Measurements from ENCODE around the gene SH3BP5. TPM values are rescaled to one million over a fixed set of nuclear protein-coding genes. Genes with fewer than 3 reads are reported as not detected.

The SH3BP5 gene
- total and polyA plus RNA-seq, 4 experiments from 2014 or later, result 48.2 to 118 (median 56.3) TPM

DNA sequence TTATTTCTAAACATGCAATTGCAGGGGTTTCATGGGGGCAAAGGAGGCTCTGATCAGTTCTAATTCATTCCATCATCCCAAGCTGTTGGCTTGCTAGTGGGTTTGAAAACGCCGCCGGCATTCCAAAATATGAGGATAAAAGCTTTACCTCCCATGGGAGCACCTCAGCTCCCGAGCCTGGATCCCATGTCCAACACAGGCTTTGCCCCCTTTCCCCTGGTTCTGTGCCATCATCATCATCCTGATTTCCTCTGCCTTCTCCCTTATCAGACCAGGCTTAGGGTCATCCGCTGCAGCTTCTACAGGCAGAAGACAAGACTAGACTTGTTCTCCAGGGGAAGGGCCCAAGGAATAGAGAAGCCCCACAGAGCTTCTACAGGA, 25.4 kb downstream of the SH3BP5 start:
- Mint-ChIP-seq H3K27ac (peak overlapping the region in 3 of 7 donors; percentile 32 to 76 (median 41)), H3K36me3 (peaks cover 37 to 54% of the 10 kb centered on the region in 2 donors), H3K9me3 (no peaks in the 10 kb centered on the region), H3K27me3 (no peaks in the 10 kb centered on the region), H3K4me1 (peaks cover 49 to 91% (median 72%) of the 10 kb centered on the region in 4 donors), H3K4me3 (peak overlapping the region in 1 of 8 donors; percentile 25)
- no peak for DNase-seq
- peaks cover 23% of the 10 kb centered on the region for H3K36me3 ChIP-seq (ENCODE audit: insufficient read depth, low read length)
- H3K27me3 ChIP-seq (ENCODE audit: insufficient read depth, low read length), result no peaks in the 10 kb centered on the region
- H3K9me3 ChIP-seq (ENCODE audit: control insufficient read depth in 1 of 2, low read length in 2 of 2), result no peaks in the 10 kb centered on the region
- CTCF ChIA-PET (ENCODE audit: partially characterized antibody), result interaction anchor here (1.0 to 2.6 kb wide), 10 partner anchors 8 to 38 kb away, joined by 3 to 17 read pairs (median 4); partner anchors contain the start of gene SH3BP5
- H3K4me3 ChIP-seq (ENCODE audit: low read length in 2 of 2), result no peak overlapping the region
- H3K27ac ChIP-seq (ENCODE audit: low read depth, low read length), result no peak overlapping the region
- intact Hi-C loops (cut with micrococcal nuclease), result no loop called here
- POLR2A ChIA-PET (ENCODE audit: partially characterized antibody), result interaction anchor here (1.2 to 3.0 kb wide), 4 partner anchors 9 to 23 kb away, joined by 3 to 9 read pairs (median 5); no protein-coding TSS in a partner anchor
- peaks cover 87% of the 10 kb centered on the region for H3K4me1 ChIP-seq (ENCODE audit: insufficient read depth, low read length)

DNA sequence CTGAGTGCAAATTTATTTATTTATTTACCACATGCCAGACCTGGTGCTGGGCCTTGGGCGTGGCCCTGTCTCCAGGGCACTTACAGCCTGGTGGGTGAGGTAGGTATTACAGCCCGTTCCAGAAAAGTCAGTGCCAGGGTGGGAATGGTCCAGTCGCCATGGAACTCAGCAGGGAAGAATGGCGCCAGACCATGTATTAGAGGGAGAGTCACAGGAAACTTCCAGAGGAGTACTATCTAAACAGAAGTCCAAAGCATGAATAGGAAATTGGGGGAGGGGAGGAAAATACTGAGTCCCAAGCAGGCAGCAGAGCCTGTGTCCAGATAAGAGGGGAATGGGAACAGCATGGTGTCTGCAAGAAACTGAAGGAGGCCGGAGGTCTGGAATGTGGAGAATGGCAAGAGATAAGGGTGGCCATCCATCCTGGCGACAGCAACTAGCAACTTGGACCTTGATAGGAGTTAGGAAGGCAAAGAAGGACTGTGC, 27.0 kb downstream of the SH3BP5 start:
- Histone ChIP-seq H3K27ac (ENCODE audit: low read depth, low read length) (no peak overlapping the region), H3K4me3 (ENCODE audit: low read length in 2 of 2) (no peak overlapping the region), H3K36me3 (ENCODE audit: insufficient read depth, low read length) (peaks cover 23% of the 10 kb centered on the region), H3K27me3 (ENCODE audit: insufficient read depth, low read length) (no peaks in the 10 kb centered on the region), H3K4me1 (ENCODE audit: insufficient read depth, low read length) (peaks cover 87% of the 10 kb centered on the region), H3K9me3 (ENCODE audit: control insufficient read depth in 1 of 2, low read length in 2 of 2) (no peaks in the 10 kb centered on the region)
- no peaks in the 10 kb centered on the region for H3K9me3 Mint-ChIP-seq
- ChIA-PET POLR2A (ENCODE audit: partially characterized antibody) (interaction anchor here (0.6 to 2.1 kb wide), 8 partner anchors 9 to 56 kb away, joined by 3 to 18 read pairs (median 6); partner anchors contain the start of gene SH3BP5), CTCF (ENCODE audit: partially characterized antibody) (interaction anchor here (0.7 to 1.6 kb wide), 9 partner anchors 9 to 58 kb away, joined by 3 to 10 read pairs (median 4); no protein-coding TSS in a partner anchor)
- no peak for DNase-seq
- H3K4me1 Mint-ChIP-seq, result peaks cover 54 to 94% (median 74%) of the 10 kb centered on the region in 4 donors
- H3K27ac Mint-ChIP-seq, result peak overlapping the region in 5 of 7 donors; percentile 19 to 78 (median 29)
- intact Hi-C loops (cut with micrococcal nuclease), result no loop called here
- peaks cover 48 to 61% of the 10 kb centered on the region in 2 donors for H3K36me3 Mint-ChIP-seq
- peak overlapping the region in 3 of 8 donors; percentile 10 to 67 (median 60) for H3K4me3 Mint-ChIP-seq
- no peaks in the 10 kb centered on the region for H3K27me3 Mint-ChIP-seq

DNA sequence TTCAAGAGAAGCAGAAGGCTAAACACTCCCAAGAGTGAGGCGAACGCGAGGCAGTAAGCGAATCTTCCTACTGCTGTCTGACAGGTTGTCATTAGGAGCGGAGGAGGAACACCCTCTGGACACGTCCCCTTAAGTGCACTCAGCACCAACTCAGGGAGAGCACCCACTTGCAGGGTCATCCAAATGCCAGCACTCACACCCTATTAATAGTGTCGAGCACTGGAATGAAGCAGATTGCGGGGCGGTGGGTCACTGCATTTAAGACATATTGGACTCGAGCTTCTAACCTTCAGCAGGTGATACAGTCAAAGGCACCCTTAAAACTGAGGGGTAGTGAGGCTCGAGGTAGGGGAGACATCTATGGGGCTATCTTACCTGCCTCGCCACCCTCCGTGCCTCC, 28.7 kb downstream of the SH3BP5 start:
- Histone ChIP-seq H3K4me3 (ENCODE audit: low read length in 2 of 2) (no peak overlapping the region), H3K9me3 (ENCODE audit: control insufficient read depth in 1 of 2, low read length in 2 of 2) (no peaks in the 10 kb centered on the region), H3K4me1 (ENCODE audit: insufficient read depth, low read length) (peaks cover 87% of the 10 kb centered on the region), H3K27me3 (ENCODE audit: insufficient read depth, low read length) (no peaks in the 10 kb centered on the region), H3K27ac (ENCODE audit: low read depth, low read length) (no peak overlapping the region), H3K36me3 (ENCODE audit: insufficient read depth, low read length) (peaks cover 23% of the 10 kb centered on the region)
- peak overlapping the region in 7 of 8 donors; percentile 70 to 90 (median 78) for H3K4me3 Mint-ChIP-seq
- H3K36me3 Mint-ChIP-seq, result peaks cover 50 to 62% of the 10 kb centered on the region in 2 donors
- CTCF ChIA-PET (ENCODE audit: partially characterized antibody), result interaction anchor here (0.9 to 1.5 kb wide), 4 partner anchors 8 to 36 kb away, joined by 3 to 10 read pairs (median 5); no protein-coding TSS in a partner anchor
- no peaks in the 10 kb centered on the region for H3K9me3 Mint-ChIP-seq
- POLR2A ChIA-PET (ENCODE audit: partially characterized antibody), result interaction anchor here (0.6 to 2.1 kb wide), 12 partner anchors 9 to 98 kb away, joined by 3 to 18 read pairs (median 6); partner anchors contain the start of genes CAPN7 and SH3BP5
- H3K27me3 Mint-ChIP-seq, result no peaks in the 10 kb centered on the region
- peak overlapping the region; percentile 66 to 96 (median 85) for H3K27ac Mint-ChIP-seq
- H3K4me1 Mint-ChIP-seq, result peaks cover 51 to 93% (median 68%) of the 10 kb centered on the region in 4 donors
- no peak for DNase-seq
- intact Hi-C loops (cut with micrococcal nuclease), result no loop called here

DNA sequence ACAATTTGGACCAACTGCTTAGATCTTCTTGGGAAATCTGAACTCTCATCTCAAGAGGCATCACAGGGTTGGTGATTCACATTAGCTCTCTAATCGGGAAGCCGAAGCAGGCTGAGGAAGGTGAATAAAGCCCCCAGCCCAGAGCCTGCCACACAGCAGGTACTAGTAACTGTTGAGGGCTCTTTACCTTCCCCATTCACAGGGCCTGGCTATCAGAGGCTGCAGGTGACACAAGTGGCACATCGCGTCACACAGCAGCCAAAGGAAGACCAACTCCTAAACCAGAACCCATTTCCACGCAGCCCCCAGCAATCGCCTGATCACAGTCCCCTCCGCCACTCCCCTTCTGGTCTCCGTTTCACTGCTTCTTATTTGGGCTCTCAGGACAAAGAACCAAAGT, 29.2 kb downstream of the SH3BP5 start:
- H3K27ac ChIP-seq (ENCODE audit: low read depth, low read length), result no peak overlapping the region
- Mint-ChIP-seq H3K4me3 (peak overlapping the region in 6 of 8 donors; percentile 74 to 90 (median 78)), H3K9me3 (no peaks in the 10 kb centered on the region), H3K4me1 (peaks cover 51 to 93% (median 68%) of the 10 kb centered on the region in 4 donors), H3K27me3 (no peaks in the 10 kb centered on the region), H3K36me3 (peaks cover 54 to 66% of the 10 kb centered on the region in 2 donors), H3K27ac (peak overlapping the region in 6 of 7 donors; percentile 66 to 86 (median 71))
- ChIA-PET POLR2A (ENCODE audit: partially characterized antibody) (interaction anchor here (1.7 to 2.0 kb wide), 3 partner anchors 8 to 97 kb away, joined by 6 to 14 read pairs (median 11); partner anchors contain the start of gene CAPN7), CTCF (ENCODE audit: partially characterized antibody) (interaction anchor here (0.9 kb wide), 1 partner anchor 8 kb away, joined by 3 read pairs; no protein-coding TSS in a partner anchor)
- intact Hi-C loops (cut with micrococcal nuclease), result no loop called here
- no peaks in the 10 kb centered on the region for H3K9me3 ChIP-seq (ENCODE audit: control insufficient read depth in 1 of 2, low read length in 2 of 2)
- no peaks in the 10 kb centered on the region for H3K27me3 ChIP-seq (ENCODE audit: insufficient read depth, low read length)
- no peak for DNase-seq
- H3K36me3 ChIP-seq (ENCODE audit: insufficient read depth, low read length), result peaks cover 23% of the 10 kb centered on the region
- H3K4me1 ChIP-seq (ENCODE audit: insufficient read depth, low read length), result peaks cover 87% of the 10 kb centered on the region
- no peak overlapping the region for H3K4me3 ChIP-seq (ENCODE audit: low read length in 2 of 2)

DNA sequence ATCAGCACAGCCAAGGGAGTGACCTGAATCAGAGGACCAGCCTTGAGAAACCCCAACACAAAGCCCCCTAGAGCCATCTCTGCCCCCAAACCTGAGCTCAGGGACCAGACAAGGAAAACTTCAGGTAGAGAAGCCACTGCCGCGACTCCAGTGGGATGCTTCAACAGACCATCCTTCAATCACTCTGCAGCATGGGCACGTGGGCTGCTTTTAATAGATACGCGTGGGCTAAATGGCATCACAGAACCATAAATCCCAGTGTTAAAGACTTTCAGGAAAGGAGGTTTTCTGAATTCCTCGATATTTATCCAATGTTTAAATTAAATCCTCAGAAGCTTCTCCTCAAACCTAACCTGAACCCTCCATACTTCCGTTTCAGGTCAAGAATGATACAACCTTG, 30.6 kb downstream of the SH3BP5 start:
- Mint-ChIP-seq H3K4me1 (peaks cover 56 to 95% (median 75%) of the 10 kb centered on the region in 4 donors), H3K27me3 (no peaks in the 10 kb centered on the region), H3K4me3 (peak overlapping the region in 3 of 8 donors; percentile 52 to 72 (median 55)), H3K27ac (peak overlapping the region in 6 of 7 donors; percentile 58 to 88 (median 75)), H3K9me3 (no peaks in the 10 kb centered on the region), H3K36me3 (peaks cover 59 to 66% of the 10 kb centered on the region in 2 donors)
- Histone ChIP-seq H3K27me3 (ENCODE audit: insufficient read depth, low read length) (no peaks in the 10 kb centered on the region), H3K4me1 (ENCODE audit: insufficient read depth, low read length) (peaks cover 90% of the 10 kb centered on the region), H3K36me3 (ENCODE audit: insufficient read depth, low read length) (peaks cover 23% of the 10 kb centered on the region), H3K9me3 (ENCODE audit: control insufficient read depth in 1 of 2, low read length in 2 of 2) (no peaks in the 10 kb centered on the region), H3K27ac (ENCODE audit: low read depth, low read length) (no peak overlapping the region), H3K4me3 (ENCODE audit: low read length in 2 of 2) (no peak overlapping the region)
- intact Hi-C loops (cut with micrococcal nuclease), result no loop called here
- ChIA-PET POLR2A (ENCODE audit: partially characterized antibody) (interaction anchor here (1.0 to 3.2 kb wide), 5 partner anchors 10 to 65 kb away, joined by 3 to 14 read pairs (median 5); no protein-coding TSS in a partner anchor), CTCF (ENCODE audit: partially characterized antibody) (interaction anchor here (4.1 kb wide), 1 partner anchor 34 kb away, joined by 25 read pairs; no protein-coding TSS in a partner anchor)
- DNase-seq, result no peak

DNA sequence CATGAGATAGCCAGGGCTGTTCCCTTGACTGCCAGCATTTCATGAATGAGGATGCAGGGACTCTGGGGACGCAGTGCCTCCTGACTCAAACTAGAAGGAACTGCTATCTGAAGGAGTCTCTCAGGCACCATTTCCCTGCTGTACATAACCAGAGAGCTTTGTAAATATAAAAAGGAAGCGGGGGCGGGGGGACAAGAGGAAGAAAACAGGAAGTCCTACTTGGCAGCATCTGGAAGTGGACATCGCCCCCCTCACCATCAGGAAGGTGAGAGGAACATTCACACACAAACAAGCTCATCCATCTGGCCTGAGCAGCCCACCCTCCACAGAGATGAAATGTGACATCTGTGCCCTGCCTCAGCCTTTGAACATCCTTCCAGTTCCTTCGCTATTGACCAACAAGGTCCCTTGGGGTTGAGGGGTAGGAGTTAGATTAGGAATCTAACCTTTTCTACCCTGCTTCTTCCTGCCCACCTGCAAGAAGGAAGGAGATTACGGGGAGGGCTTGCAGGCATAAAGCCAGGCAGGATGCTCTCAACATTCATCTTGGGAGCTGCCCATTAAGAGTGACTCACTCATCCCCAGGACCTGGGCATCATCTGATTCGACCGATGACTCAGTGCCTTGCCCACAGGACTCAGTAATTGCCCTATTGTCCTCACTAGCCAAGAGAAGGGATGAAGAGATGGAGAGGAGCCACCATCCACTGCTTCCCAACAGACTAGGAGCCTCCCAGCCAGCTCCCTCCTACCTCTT, 31.9 kb downstream of the SH3BP5 start:
- H3K4me1 ChIP-seq (ENCODE audit: insufficient read depth, low read length), result peaks cover 95% of the 10 kb centered on the region
- H3K27ac ChIP-seq (ENCODE audit: low read depth, low read length), result no peak overlapping the region
- peak overlapping the region in 1 of 2 donors; percentile 3 for H3K4me3 ChIP-seq (ENCODE audit: low read length in 2 of 2)
- H3K9me3 ChIP-seq (ENCODE audit: control insufficient read depth in 1 of 2, low read length in 2 of 2), result no peaks in the 10 kb centered on the region
- H3K27me3 Mint-ChIP-seq, result no peaks in the 10 kb centered on the region
- ChIA-PET CTCF (ENCODE audit: partially characterized antibody) (interaction anchor here (1.1 to 4.1 kb wide), 6 partner anchors 9 to 62 kb away, joined by 3 to 25 read pairs (median 6); partner anchors contain the start of gene SH3BP5), POLR2A (ENCODE audit: partially characterized antibody) (interaction anchor here (0.8 to 3.2 kb wide), 12 partner anchors 9 to 67 kb away, joined by 3 to 14 read pairs (median 4); no protein-coding TSS in a partner anchor)
- H3K27me3 ChIP-seq (ENCODE audit: insufficient read depth, low read length), result no peaks in the 10 kb centered on the region
- peaks cover 60 to 97% (median 80%) of the 10 kb centered on the region in 4 donors for H3K4me1 Mint-ChIP-seq
- H3K36me3 Mint-ChIP-seq, result peaks cover 61 to 70% of the 10 kb centered on the region in 2 donors
- peaks cover 23% of the 10 kb centered on the region for H3K36me3 ChIP-seq (ENCODE audit: insufficient read depth, low read length)
- no peak for DNase-seq
- peak overlapping the region; percentile 70 to 88 (median 77) for H3K27ac Mint-ChIP-seq
- H3K4me3 Mint-ChIP-seq, result peak overlapping the region in 6 of 8 donors; percentile 51 to 78 (median 74)
- intact Hi-C loops (cut with micrococcal nuclease), result no loop called here
- no peaks in the 10 kb centered on the region for H3K9me3 Mint-ChIP-seq

All from CD4-positive, alpha-beta memory T cell (primary cell).